GM19395 (cell line): ENCODE measurements around the gene FLYWCH1.
"Not testable (repeated sequence)": the region's sequence is repeated elsewhere in the genome, so short reads cannot be mapped to it uniquely, and the experiment has no call there.

Source experiments
- ATAC-seq: cut with Tn5 transposase; IDR thresholded peaks from one replicate; pipeline ENCODE4 v1.9.1; 2021; ENCODE audit warnings: mild to moderate bottlenecking, moderate library complexity; ENCODE audit not compliant: unreplicated experiment

FLYWCH1 gene

DNA sequence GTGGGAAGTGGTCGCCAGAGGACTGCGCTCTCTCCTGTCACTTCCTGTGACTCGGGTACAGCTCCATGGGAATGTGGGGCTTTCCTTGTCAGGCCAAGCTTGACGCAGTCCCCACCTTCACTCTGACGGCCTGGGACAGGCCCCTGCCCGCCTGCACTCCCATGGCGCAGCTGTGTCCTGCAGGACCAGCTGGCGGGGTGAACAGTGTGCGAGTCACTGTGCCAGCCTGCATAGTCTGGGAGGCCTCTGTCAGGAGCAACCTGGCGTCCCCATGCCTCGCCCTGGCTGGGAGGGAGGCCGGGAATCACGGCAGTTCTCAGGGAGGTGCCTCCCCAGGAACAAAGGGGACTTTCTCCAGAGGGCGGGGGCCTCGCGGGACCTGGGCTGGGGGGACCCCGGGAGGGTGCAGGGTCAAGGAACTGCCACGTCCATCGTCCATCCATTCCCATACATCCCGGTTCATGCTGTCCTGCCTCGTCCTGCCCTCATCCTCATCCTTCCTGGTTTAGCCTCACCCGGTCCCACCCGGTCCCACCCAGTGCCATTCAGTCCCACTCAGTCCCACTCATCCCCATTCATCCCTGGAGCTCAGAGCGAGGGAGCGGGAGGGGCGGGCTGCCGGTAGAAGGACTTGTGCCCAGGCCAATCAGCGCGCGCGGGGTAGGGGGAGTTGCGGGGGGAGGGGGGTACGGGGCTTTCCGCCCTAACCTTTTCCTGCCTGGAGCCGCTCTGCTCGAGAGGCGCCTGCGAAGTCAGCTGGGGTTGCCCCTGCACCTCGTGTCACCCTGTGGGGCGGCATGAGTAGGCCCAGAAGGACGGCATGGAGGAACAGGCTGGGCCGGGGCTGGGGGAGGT lies 13.4 kb downstream of the FLYWCH1 start:
- no peak for ATAC-seq

DNA sequence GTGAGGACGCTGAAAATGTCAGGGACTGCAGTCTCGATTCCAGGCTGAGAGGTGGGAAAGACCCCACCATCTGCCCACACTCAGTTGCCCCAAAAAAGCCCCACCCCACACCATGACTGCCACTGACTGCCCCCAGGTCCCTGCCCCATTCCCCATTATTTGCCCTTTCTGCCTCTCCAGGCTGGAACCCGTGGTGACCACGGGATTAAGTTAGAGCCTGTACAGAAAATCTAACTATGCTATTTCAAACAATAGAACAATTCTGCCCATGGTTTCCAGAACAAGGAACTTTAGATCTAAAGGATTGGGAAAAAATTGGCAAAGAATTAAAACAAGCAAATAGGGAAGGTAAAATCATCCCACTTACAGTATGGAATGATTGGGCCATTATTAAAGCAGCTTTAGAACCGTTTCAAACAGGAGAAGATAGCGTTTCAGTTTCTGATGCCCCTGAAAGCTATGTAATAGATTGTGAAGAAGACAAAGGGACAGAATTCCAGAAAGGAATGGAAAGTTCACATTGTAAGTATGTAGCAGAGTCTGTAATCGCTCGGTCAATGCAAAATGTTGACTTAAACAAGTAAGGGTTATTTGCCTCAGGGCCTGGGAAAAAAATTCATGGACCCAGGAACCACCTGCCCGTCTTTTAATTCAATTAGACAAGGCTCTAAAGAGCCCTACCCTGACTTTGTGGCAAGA lies 14.4 kb downstream of the FLYWCH1 start:
- no peak for ATAC-seq

DNA sequence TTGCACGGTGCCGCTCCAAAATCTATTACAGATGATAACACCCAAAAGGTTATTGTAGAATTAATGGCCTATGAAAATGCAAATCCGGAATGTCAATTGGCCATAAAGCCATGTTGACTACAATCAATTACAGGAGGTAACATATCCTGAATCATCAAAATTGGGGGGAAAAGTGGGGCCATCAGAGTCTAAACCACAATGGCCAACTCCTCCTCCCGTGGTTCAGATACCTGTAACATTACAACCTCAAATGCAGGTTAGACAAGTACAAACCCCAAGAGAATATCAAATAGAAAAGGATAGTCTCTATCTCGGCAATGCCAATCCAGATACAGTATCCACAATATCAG lies 14.9 kb downstream of the FLYWCH1 start:
- no peak for ATAC-seq

- ATAC-seq = peak; percentile 68
Observed at GRCh38 chr16:2927010-2927646, 15.4 kb downstream of the FLYWCH1 start.

DNA sequence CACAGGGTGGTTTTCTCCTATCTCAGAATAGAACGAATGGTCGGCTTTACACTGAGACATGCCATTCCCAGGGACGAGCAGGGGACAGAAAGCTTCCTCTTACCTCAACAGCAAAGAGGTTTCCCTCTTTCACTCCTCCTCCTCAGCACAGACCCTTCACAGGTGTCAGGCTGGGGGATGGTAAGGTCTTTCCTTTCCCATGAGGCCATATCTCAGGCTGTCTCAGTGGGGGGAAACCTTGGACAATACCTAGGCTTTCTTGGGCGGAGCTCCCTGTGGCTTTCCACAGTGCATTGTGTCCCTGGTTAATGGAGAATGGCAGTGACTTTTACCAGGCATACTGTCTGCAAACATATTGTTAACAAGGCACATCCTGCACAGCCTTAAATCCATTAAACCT lies 16.4 kb downstream of the FLYWCH1 start:
- not testable (repeated sequence) for ATAC-seq

DNA sequence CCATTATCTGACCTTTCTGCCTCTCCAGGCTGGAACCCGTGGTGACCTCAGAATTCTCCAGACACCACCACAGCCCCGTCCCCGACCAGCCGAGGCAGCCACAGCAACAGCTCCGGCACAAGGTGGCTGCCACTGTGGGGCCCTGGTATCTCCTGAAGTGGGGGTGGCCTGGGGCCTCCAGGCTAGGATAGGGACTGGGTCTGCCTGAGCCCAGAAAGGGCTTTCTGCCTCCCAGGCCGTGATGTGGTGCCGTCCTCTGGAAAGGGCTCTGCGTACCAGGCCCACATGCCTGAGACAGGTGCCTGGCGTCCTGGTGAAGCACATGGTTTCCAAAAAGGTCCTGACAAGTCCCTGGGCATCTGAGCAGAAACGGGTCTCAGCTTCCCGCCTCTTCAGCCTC lies 17.1 kb downstream of the FLYWCH1 start:
- ATAC-seq = no peak

DNA sequence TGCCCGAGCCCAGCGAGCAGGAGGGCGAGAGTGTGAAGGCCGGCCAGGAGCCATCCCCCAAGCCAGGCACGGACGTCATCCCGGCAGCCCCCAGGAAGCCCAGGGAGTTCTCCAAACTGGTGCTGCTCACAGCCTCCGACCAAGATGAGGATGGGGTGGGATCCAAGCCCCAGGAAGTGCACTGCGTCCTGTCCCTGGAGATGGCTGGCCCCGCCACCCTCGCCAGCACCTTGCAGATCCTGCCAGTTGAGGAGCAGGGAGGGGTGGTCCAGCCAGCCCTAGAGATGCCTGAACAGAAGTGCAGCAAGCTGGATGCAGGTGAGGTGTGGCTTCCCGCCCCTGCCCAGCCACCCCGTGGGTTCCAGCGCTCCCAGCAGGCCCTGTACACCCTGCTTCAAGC lies 18.0 kb downstream of the FLYWCH1 start:
- ATAC-seq = no peak

DNA sequence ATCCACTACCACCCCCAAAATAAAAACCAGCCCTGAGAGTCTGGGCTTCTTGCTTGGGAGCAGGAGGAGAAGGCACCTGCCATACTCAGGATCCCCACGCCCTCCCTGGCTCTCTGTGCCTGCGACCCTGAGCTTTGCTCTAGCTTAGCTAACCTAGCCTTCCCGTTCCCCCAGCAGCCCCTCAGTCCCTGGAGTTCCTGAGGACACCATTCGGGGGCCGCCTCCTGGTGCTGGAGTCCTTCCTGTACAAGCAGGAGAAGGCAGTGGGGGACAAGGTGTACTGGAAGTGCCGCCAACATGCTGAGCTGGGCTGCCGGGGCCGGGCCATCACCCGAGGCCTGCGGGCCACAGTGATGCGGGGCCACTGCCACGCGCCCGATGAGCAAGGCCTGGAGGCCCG lies 18.5 kb downstream of the FLYWCH1 start:
- no peak for ATAC-seq

GRCh38 chr16:2931231-2931914 lies 19.6 kb downstream of the FLYWCH1 start:
- not testable (repeated sequence) for ATAC-seq

GRCh38 chr16:2933136-2933535 lies 21.4 kb downstream of the FLYWCH1 start:
- no peak for ATAC-seq

GRCh38 chr16:2933701-2934100 lies 22.0 kb downstream of the FLYWCH1 start:
- ATAC-seq = no peak

DNA sequence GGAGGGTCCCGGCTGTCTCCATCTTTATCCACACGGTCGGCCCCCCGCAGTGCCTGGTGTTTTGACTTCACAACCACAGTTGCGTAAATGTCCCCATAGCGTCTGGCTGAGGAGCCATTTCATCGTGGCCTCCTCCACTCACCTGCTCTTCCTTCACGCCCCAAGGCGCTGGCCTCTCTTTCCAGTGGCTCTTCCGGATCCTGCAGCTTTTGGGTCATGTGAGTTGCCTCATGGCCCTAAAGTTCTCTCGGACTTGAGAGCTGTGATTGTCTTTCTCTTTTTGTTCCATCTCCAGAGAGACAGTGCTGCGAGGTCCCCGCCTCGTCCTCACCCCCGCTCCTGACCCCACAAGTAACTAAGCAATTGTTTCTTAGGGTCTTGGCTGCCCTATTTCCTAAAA lies 22.7 kb downstream of the FLYWCH1 start:
- no peak for ATAC-seq

GRCh38 chr16:2936436-2937011 lies 24.8 kb downstream of the FLYWCH1 start:
- ATAC-seq = no peak

DNA sequence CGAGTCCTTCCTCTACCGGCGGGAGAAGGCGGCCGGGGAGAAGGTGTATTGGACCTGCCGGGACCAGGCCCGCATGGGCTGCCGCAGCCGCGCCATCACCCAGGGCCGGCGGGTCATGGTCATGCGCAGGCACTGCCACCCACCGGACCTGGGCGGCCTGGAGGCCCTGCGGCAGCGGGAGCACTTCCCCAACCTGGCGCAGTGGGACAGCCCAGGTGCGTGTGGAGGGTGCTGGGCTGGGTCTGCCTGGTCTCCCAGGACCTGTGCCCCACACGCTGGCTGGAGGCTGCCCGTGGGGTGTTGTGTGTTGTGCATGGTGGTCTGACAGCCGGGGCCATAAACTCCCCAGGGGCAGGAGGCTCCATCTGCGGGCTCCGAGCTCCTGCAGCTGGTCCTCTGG lies 25.4 kb downstream of the FLYWCH1 start:
- ATAC-seq = no peak

- ATAC-seq = no peak
Observed at GRCh38 chr16:2938206-2938605, 26.5 kb downstream of the FLYWCH1 start.

GRCh38 chr16:2939968-2940367 lies 28.2 kb downstream of the FLYWCH1 start:
- ATAC-seq = no peak

GRCh38 chr16:2942045-2942444 lies 30.3 kb downstream of the FLYWCH1 start:
- no peak for ATAC-seq

DNA sequence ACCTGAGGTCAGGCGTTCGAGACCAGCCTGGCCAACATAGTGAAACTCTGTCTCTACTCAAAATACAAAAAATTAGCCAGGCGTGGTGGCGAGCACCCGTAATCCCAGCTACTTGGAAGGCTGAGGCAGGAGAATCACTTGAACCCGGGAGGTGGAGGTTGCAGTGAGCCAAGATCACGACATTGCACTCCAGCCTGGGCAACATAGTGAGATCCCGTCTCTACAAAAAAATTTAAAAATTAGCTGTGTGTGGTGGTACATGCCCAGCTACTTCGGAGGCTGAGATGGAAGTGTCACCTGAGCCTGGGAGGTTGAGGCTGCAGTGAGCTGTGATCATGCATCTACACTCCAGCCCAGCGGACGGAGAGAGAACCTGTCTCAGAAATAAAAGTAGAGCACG lies 32.0 kb downstream of the FLYWCH1 start:
- not testable (repeated sequence) for ATAC-seq

DNA sequence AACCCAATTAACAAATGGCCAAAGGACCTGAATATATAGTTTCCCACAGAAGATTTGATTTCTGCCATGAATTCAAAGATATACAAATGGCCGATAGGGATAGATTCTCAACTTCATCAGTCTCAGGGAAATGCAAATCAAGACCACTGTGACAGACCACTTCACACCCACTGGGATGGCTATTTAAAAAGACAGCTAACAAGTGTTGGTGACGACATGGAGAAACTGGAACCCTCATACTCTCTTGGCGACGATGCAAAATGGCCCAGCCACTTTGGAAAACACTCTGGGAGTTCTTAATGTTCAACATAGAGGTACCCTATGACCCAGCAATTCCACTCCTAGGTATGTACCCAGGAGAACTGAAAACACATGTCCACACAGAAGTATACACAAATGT lies 34.9 kb downstream of the FLYWCH1 start:
- no peak for ATAC-seq

DNA sequence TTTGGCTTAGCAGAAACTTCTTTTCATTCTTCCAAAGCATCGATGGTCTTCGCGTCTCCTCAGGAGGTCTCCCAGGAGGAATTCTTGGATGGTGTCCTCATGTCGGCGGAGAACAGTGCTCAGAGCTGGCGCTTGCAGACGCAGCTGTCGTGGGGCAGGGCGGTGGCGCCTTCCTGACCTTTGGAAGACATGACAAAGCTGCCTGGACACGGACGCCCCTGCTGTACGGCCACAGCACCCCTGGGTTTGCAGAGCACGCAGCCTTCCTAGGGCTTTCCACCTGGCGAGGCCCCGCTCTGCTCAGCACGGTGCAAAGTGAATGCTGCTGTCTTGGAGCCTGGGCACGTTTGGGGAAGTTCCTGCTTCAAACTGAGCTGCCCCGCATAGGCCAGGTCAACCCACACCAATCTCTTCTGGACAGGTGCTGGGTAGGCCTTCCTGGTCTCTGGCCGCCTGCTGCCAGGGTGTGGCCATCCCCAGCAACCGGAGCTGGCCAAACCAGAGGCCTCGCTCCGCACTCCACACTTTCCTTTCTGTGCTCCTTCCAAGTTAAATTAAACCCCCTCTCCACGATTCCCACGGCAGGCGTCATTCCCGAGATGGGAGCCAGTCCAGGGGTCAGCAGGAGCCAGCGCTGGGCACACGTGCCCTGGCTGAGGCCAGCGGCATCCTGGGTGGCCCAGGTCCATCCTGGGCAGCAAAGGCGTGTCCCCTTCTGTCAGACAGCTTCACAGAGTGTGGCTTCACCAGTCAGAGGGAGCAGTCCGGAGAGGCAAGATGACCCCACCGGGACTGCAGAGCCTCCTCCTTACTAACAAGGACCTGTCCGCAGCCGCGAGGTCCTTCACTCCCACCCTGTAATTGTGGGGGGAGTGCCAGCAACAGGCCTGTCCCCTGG lies 37.3 kb downstream of the FLYWCH1 start:
- no peak for ATAC-seq
